Aorta (tissue), 5 donors: Measurements from ENCODE around the gene CCDC57. TPM values are rescaled to one million over a fixed set of nuclear protein-coding genes. Genes with fewer than 3 reads are reported as not detected.

ENCODE experiments used
- ATAC-seq: fragments of 200-7000 bp; cut with Tn5 transposase; one replicate; pipeline ENCODE4 v1.9.1; 2022; ENCODE audit warnings: moderate library complexity; ENCODE audit not compliant: low FRiP score
- DNase-seq, 2 donors: peaks; one replicate each; pipeline ENCODE4 v3.0.0-alpha.2; 2020
- H3K27ac ChIP-seq, 2 donors: one replicate each; pipeline ENCODE4 v1.5.1; 2013; ENCODE audit warnings: low read length in 2 of 2, mild to moderate bottlenecking in 2 of 2, moderate library complexity in 2 of 2, control low read depth in 1 of 2, inconsistent platforms in 1 of 2, low read depth in 1 of 2
- H3K27me3 ChIP-seq, 2 donors: one replicate each; pipeline ENCODE4 v1.6.1; 2013; ENCODE audit warnings: control low read depth in 1 of 2, low read length in 1 of 2, mild to moderate bottlenecking in 1 of 2, moderate library complexity in 1 of 2; ENCODE audit not compliant: insufficient read depth in 2 of 2, control insufficient read depth in 1 of 2
- H3K36me3 ChIP-seq, 2 donors: one replicate each; pipeline ENCODE4 v1.6.1; 2013; ENCODE audit warnings: control low read depth in 1 of 2, low read length in 1 of 2, mild to moderate bottlenecking in 1 of 2; ENCODE audit not compliant: insufficient read depth in 2 of 2, control insufficient read depth in 1 of 2
- H3K4me1 ChIP-seq, 2 donors: one replicate each; pipeline ENCODE4 v1.6.1; 2013; ENCODE audit warnings: low read length in 2 of 2, control low read depth in 1 of 2, mild to moderate bottlenecking in 1 of 2, moderate library complexity in 1 of 2; ENCODE audit not compliant: insufficient read depth in 2 of 2, control insufficient read depth in 1 of 2
- H3K4me3 ChIP-seq, 2 donors: one replicate each; pipeline ENCODE4 v1.5.1; 2013; ENCODE audit warnings: low read length in 2 of 2, control low read depth in 1 of 2, mild to moderate bottlenecking in 1 of 2
- H3K9me3 ChIP-seq: one replicate; pipeline ENCODE4 v1.6.1; 2013; ENCODE audit warnings: mild to moderate bottlenecking, low read length; ENCODE audit not compliant: control insufficient read depth
- WGBS, 2 donors: extraction: QIAGEN DNeasy Blood & Tissue Kit; methylation state at CpG; one replicate each; pipeline ENCODE4 v1.1.7; 2013; 5-methylcytosine and 5-hydroxymethylcytosine counted together
- intact Hi-C, 2 donors: fragments of 100-400 bp; cut with DNase I; formaldehyde crosslinking; loops; one replicate each; pipeline versions ENCODE4 v1.14.2 to v1.15.0; 2022
- polyA plus RNA-seq, 2 donors: library from polyadenylated mRNA; stranded (reverse); fragments of 200-250 nt; gene quantifications; one replicate each; pipeline ENCODE4 v1.2.3, GENCODE V29; 2013
- total RNA-seq, 2 donors: library from RNA; stranded (reverse); fragmentation: NEBNext Ultra II Directional; extraction: Animal tissue kit (Norgen Biotek cat#: 25700); gene quantifications; one replicate each; pipeline ENCODE4 v1.2.1, GENCODE V29; 2021
- donor health status: healthy with polysubstance abuse.
- donor health status: Bipolar disorder and iron deficiency.
- donor health status: DM: no; HTN: no; CAD: no.
- donor health status: DM: no; HTN: no; CAD: no.
- donor health status: DM: yes; HTN: yes; CAD: no.

Gene CCDC57
- total and polyA plus RNA-seq, 4 donors = 17.8 to 145 (median 42.3) TPM

- H3K9me3 ChIP-seq = no peaks in the 10 kb centered on the region
- WGBS, 2 donors = 69 to 73% methylated on average over 10 of the region's 10 CpGs
- no peaks in the 10 kb centered on the region for H3K36me3 ChIP-seq
- DNase-seq (peak in 1 of 2 donors; percentile 44), ATAC-seq (no peak)
- H3K27me3 ChIP-seq = peaks cover 0 to 2% of the 10 kb centered on the region in 2 donors
- H3K4me3 ChIP-seq = no peak overlapping the region
- intact Hi-C loops = no loop called here
- no peak overlapping the region for H3K27ac ChIP-seq
- no peaks in the 10 kb centered on the region for H3K4me1 ChIP-seq
Measured at GRCh38 chr17:82101301-82101715, 111.3 kb downstream of the CCDC57 start.

DNA sequence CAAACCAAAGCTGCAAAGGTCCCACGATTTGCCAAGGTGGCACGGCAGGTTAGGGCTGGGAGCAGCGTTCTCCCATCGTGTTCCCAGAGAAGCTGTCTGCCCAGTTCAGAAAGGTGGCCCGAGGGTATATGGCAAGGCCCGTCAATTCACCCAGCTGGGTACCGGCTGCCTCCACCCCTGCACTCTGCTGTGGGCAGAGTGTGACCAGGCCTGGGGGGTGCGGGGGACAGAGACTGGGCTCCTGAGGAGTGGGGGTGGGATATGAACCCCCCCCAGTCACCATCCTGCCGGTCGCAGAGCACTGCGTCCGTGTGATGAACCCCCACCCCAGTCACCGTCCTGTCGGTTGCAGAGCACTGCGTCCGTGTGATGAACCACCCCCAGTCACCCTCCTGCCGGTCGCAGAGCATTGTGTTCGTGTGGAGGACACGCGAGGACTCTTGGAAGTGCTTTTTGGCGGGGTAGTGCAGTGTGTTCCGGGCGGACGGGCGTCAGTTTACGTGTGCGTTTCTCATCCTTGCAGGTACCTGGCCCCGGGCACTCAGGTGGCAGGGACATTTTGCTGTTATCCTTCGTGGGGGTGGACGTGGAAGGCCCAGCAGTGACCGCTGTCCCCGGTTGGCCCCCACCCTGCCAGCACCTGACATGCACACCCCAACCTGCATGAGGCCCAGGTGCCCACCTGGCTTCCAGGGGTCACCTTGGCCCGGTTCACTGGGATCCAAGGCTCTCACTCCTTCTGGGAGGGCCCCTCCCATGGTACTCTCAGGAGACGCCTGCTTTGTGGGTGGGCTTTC lies 111.9 kb downstream of the CCDC57 start:
- H3K36me3 ChIP-seq = no peaks in the 10 kb centered on the region
- DNase-seq (peak in 1 of 2 donors; percentile 44), ATAC-seq (no peak)
- WGBS, 2 donors = 91 to 92% methylated on average over 34 to 35 of the region's 35 CpGs
- H3K4me1 ChIP-seq = no peaks in the 10 kb centered on the region
- no peaks in the 10 kb centered on the region for H3K9me3 ChIP-seq
- H3K27ac ChIP-seq = no peak overlapping the region
- peaks cover 0 to 2% of the 10 kb centered on the region in 2 donors for H3K27me3 ChIP-seq
- intact Hi-C loops = no loop called here
- H3K4me3 ChIP-seq = no peak overlapping the region

- Histone ChIP-seq H3K4me3 (peak overlapping the region in 1 of 2 donors; percentile 16), H3K36me3 (peaks cover 0 to 2% of the 10 kb centered on the region in 2 donors), H3K4me1 (no peaks in the 10 kb centered on the region), H3K27me3 (peaks cover 0 to 2% of the 10 kb centered on the region in 2 donors), H3K27ac (peak overlapping the region in 1 of 2 donors; percentile 70), H3K9me3 (no peaks in the 10 kb centered on the region)
- 25 to 38% methylated on average over 50 to 80 of the region's 80 CpGs for WGBS, 2 donors
- intact Hi-C loops = loop anchor here in 1 of 2 donors (5.0 kb wide), 1 partner anchor 62 kb away; the partner anchor contains the start of gene DCXR
- ATAC-seq (peak; percentile 1), DNase-seq (no peak)
Measured at GRCh38 chr17:82098939-82099763, 113.5 kb downstream of the CCDC57 start.

GRCh38 chr17:82098169-82098938 lies 114.3 kb downstream of the CCDC57 start, which contains the start of gene FASN:
Gene FASN, minus strand, starts transcription at chr17:82098236. Its CDS starts 1,791 bp downstream, at chr17:82096445.
- DNase-seq = peak; percentile 97 to 98
- WGBS, 2 donors = 0 to 1% methylated on average over 77 to 124 of the region's 124 CpGs
- intact Hi-C loops = loop anchor here in 1 of 2 donors (5.0 kb wide), 1 partner anchor 61 kb away; the partner anchor contains the start of gene DCXR
- peak within 1 kb of the TSS in 1 of 2 donors; percentile 74 for H3K27ac ChIP-seq
- peaks cover 0 to 2% of the 10 kb centered on the region in 2 donors for H3K27me3 ChIP-seq
- H3K4me3 ChIP-seq = peak within 1 kb of the TSS; percentile 65 to 73
- H3K36me3 ChIP-seq = peaks cover 0 to 2% of the 10 kb centered on the region in 2 donors
- peak; percentile 90 for ATAC-seq
- H3K9me3 ChIP-seq = no peaks in the 10 kb centered on the region
- H3K4me1 ChIP-seq = no peaks in the 10 kb centered on the region

GRCh38 chr17:82097919-82098168 lies 114.8 kb downstream of the CCDC57 start:
- no peak for DNase-seq
- Histone ChIP-seq H3K36me3 (peaks cover 0 to 6% of the 10 kb centered on the region in 2 donors), H3K4me3 (peak overlapping the region; percentile 65 to 73), H3K27me3 (peaks cover 0 to 2% of the 10 kb centered on the region in 2 donors), H3K4me1 (no peaks in the 10 kb centered on the region), H3K9me3 (no peaks in the 10 kb centered on the region), H3K27ac (peak overlapping the region in 1 of 2 donors; percentile 46)
- intact Hi-C loops = loop anchor here in 1 of 2 donors (5.0 kb wide), 1 partner anchor 61 kb away; the partner anchor contains the start of gene DCXR
- 1 to 2% methylated on average over 24 to 36 of the region's 36 CpGs for WGBS, 2 donors
- no peak for ATAC-seq

GRCh38 chr17:82097184-82097918 lies 115.3 kb downstream of the CCDC57 start:
- peaks cover 0 to 6% of the 10 kb centered on the region in 2 donors for H3K36me3 ChIP-seq
- peak overlapping the region; percentile 65 to 73 for H3K4me3 ChIP-seq
- 2% methylated on average over 46 to 77 of the region's 77 CpGs for WGBS, 2 donors
- no peaks in the 10 kb centered on the region for H3K4me1 ChIP-seq
- no peak for ATAC-seq
- peak overlapping the region in 1 of 2 donors; percentile 46 for H3K27ac ChIP-seq
- no peaks in the 10 kb centered on the region for H3K9me3 ChIP-seq
- peaks cover 0 to 2% of the 10 kb centered on the region in 2 donors for H3K27me3 ChIP-seq
- peak in 1 of 2 donors; percentile 69 for DNase-seq
- intact Hi-C loops = loop anchor here in 1 of 2 donors (5.0 kb wide), 1 partner anchor 60 kb away; the partner anchor contains the start of gene DCXR

DNA sequence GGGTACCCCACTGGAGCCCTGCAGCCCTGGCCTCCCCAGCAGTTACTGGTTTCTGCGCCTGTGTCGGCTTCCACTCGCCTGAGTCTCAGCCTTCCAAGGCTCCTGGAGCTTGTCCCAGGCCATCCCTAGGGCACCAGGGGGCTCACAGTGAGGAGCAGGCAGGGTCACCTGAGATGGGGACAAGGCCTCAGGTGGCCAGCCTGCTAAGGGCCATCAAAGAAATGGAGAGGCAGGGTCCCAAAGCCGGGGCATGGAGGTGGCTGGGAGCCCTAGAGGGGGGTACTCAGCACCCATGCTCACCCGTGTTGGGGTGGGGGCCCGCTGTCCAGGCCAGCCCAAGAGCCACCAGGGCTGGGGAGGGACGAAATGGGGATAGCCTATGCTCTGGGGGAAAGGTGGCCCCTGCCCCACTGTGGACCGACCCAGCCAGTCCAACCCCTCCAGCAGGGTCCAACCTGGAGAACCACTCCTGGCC lies 115.9 kb downstream of the CCDC57 start:
- intact Hi-C loops = loop anchor here in 1 of 2 donors (5.0 kb wide), 1 partner anchor 59 kb away; the partner anchor contains the start of gene DCXR
- no peak overlapping the region for H3K27ac ChIP-seq
- H3K4me1 ChIP-seq = no peaks in the 10 kb centered on the region
- no peak overlapping the region for H3K4me3 ChIP-seq
- WGBS, 2 donors = 64 to 65% methylated on average over 8 of the region's 8 CpGs
- ATAC-seq (no peak), DNase-seq (peak in 1 of 2 donors; percentile 46)
- no peaks in the 10 kb centered on the region for H3K9me3 ChIP-seq
- peaks cover 0 to 11% of the 10 kb centered on the region in 2 donors for H3K36me3 ChIP-seq
- H3K27me3 ChIP-seq = peaks cover 0 to 2% of the 10 kb centered on the region in 2 donors
